ENCODE data around the gene SNX33.
"Not testable (repeated sequence)": the region's sequence is repeated elsewhere in the genome, so short reads cannot be mapped to it uniquely, and the experiment has no call there.

DNA sequence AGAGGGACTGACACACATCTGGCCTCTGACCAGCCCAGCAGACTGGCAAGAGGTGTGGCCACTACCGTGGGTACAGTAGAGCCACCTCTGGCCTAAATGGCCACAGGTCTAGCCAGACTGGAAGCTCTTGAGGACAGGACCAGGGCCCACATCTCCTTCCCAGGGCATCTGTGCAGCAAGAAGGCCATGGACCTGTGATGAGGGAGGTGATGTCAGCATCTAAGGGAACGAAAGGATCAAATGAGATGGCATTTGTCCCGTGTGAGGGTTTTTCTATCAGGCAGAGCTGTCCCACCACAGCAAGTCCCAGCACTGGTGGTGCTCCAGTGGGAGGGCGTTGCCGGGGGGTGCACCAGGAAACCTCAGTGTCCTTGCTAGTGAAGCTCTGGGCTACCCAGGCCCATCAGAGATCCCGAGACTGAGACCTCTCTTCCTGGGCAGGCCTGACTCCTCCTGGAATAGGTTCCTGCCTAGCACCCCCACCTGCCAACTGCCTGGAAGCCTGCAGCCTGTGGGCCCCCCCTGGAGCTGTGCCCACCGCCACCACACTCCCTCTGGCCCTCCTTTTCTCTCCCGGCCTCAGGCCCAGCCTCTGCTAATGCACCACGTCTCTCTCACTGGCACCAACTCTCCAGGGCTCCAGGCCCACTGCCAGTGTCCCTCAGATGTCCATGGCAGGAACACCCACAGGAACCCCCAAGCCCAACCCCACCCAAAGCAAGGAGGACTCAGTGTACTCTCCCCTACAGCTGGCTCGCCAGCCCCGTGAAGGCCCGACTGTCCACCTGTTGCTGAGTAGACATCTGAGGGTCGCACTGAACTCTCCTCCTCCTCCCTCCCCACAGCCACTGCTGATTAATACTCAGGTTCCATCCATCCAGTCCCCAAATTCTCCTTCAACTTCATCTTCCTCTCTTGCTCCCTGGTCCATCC lies 53.6 kb downstream of the SNX33 start:
- TF ChIP-seq, protein P1, sequence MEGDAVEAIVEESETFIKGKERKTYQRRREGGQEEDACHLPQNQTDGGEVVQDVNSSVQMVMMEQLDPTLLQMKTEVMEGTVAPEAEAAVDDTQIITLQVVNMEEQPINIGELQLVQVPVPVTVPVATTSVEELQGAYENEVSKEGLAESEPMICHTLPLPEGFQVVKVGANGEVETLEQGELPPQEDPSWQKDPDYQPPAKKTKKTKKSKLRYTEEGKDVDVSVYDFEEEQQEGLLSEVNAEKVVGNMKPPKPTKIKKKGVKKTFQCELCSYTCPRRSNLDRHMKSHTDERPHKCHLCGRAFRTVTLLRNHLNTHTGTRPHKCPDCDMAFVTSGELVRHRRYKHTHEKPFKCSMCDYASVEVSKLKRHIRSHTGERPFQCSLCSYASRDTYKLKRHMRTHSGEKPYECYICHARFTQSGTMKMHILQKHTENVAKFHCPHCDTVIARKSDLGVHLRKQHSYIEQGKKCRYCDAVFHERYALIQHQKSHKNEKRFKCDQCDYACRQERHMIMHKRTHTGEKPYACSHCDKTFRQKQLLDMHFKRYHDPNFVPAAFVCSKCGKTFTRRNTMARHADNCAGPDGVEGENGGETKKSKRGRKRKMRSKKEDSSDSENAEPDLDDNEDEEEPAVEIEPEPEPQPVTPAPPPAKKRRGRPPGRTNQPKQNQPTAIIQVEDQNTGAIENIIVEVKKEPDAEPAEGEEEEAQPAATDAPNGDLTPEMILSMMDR (conservative IDR thresholded peaks at IDR 0.05; ENCODE audit: low read depth, low read length), result not testable (repeated sequence)
- TF ChIP-seq EZH2phosphoT487 (IDR thresholded peaks at IDR 0.05; ENCODE audit: borderline replicate concordance, low read length); EZH2 (IDR thresholded peaks at IDR 0.05; ENCODE audit: low read length, unreplicated experiment): not testable (repeated sequence)

All from PC-3 (cell line).